ENCODE results near the gene HEXIM1. TPM values are rescaled to one million over a fixed set of nuclear protein-coding genes. Genes with fewer than 3 reads are reported as not detected.

The HEXIM1 gene
- total RNA-seq, 1 experiment from 2014 or later: 59.1 TPM

DNA sequence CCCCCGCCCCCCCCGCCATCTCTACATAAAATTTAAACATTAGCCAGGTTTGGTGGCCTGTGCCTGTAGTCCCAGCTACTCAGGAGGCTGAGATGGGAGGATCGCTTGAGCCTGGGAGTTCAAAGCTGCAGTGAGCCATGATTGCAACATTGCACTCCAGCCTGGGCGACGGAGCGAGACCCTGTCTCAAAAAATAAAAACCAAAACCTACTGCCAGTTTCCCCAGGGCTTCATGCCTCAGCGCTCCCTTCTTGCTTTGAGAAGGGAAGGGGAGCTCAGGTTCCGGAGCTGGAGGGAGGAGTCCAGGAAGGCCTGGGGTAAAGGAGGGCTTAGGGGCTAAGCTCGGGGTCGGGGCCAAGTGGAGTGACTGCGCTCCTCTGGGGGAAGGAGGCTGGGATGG, 36.4 kb upstream of the HEXIM1 start:
- BruUV-seq (replicated peaks): no TSS peak
- in situ Hi-C loops (cut with HindIII; ENCODE audit: low pct_unique_long_range_greater_than_20kb, low sequenced_read_pairs) (no loop called here), intact Hi-C loops (cut with micrococcal nuclease; ENCODE audit: unreplicated experiment) (no loop called here)
- Histone ChIP-seq H3K27me3 (ENCODE audit: control insufficient read depth, insufficient read depth, low read length) (no peaks in the 10 kb centered on the region), H3K4me1 (ENCODE audit: control insufficient read depth, insufficient read depth, low read length) (peaks cover 13% of the 10 kb centered on the region), H3K9me3 (ENCODE audit: control insufficient read depth, insufficient read depth, low read depth, low read length) (no peaks in the 10 kb centered on the region), H3K27ac (ENCODE audit: low read length) (no peak overlapping the region), H3K36me3 (ENCODE audit: control insufficient read depth, insufficient read depth, low read length) (no peaks in the 10 kb centered on the region), H3K4me3 (ENCODE audit: low read depth in 2 of 2, low read length in 2 of 2) (no peak overlapping the region)
- ATAC-seq: no peak
- TF ChIP-seq CTCF (IDR thresholded peaks at IDR 0.05) (no peak), SIN3A (IDR thresholded peaks at IDR 0.05; ENCODE audit: borderline replicate concordance, insufficient read depth, low read depth, low read length) (no peak), POLR2AphosphoS5 (IDR thresholded peaks at IDR 0.05; ENCODE audit: low read depth, low read length) (no peak), TCF7L2 (IDR thresholded peaks at IDR 0.05; ENCODE audit: low read depth, low read length) (no peak)
- TF ChIP-seq, protein P1, sequence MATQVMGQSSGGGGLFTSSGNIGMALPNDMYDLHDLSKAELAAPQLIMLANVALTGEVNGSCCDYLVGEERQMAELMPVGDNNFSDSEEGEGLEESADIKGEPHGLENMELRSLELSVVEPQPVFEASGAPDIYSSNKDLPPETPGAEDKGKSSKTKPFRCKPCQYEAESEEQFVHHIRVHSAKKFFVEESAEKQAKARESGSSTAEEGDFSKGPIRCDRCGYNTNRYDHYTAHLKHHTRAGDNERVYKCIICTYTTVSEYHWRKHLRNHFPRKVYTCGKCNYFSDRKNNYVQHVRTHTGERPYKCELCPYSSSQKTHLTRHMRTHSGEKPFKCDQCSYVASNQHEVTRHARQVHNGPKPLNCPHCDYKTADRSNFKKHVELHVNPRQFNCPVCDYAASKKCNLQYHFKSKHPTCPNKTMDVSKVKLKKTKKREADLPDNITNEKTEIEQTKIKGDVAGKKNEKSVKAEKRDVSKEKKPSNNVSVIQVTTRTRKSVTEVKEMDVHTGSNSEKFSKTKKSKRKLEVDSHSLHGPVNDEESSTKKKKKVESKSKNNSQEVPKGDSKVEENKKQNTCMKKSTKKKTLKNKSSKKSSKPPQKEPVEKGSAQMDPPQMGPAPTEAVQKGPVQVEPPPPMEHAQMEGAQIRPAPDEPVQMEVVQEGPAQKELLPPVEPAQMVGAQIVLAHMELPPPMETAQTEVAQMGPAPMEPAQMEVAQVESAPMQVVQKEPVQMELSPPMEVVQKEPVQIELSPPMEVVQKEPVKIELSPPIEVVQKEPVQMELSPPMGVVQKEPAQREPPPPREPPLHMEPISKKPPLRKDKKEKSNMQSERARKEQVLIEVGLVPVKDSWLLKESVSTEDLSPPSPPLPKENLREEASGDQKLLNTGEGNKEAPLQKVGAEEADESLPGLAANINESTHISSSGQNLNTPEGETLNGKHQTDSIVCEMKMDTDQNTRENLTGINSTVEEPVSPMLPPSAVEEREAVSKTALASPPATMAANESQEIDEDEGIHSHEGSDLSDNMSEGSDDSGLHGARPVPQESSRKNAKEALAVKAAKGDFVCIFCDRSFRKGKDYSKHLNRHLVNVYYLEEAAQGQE (IDR thresholded peaks at IDR 0.05; ENCODE audit: insufficient read depth in 1 of 2, low read depth in 2 of 2, low read length in 1 of 2): no peak
- ChIA-PET CTCF (interaction anchor here (0.5 to 0.7 kb wide), 3 partner anchors 13 to 65 kb away, joined by 3 to 9 read pairs (median 3); no protein-coding TSS in a partner anchor), POLR2A (no interaction called here)
- no peak for DNase-seq (ENCODE audit: low read depth, low spot score)

GRCh38 chr17:45112559-45113423, 35.5 kb upstream of the HEXIM1 start:
- Histone ChIP-seq H3K4me1 (ENCODE audit: control insufficient read depth, insufficient read depth, low read length) (peaks cover 13% of the 10 kb centered on the region), H3K27ac (ENCODE audit: low read length) (no peak overlapping the region), H3K36me3 (ENCODE audit: control insufficient read depth, insufficient read depth, low read length) (no peaks in the 10 kb centered on the region), H3K9me3 (ENCODE audit: control insufficient read depth, insufficient read depth, low read depth, low read length) (no peaks in the 10 kb centered on the region), H3K4me3 (ENCODE audit: low read depth in 2 of 2, low read length in 2 of 2) (no peak overlapping the region), H3K27me3 (ENCODE audit: control insufficient read depth, insufficient read depth, low read length) (no peaks in the 10 kb centered on the region)
- no peak for TF ChIP-seq CTCF (IDR thresholded peaks at IDR 0.05)
- no peak for TF ChIP-seq POLR2AphosphoS5 (IDR thresholded peaks at IDR 0.05; ENCODE audit: low read depth, low read length)
- no peak for TF ChIP-seq SIN3A (IDR thresholded peaks at IDR 0.05; ENCODE audit: borderline replicate concordance, insufficient read depth, low read depth, low read length)
- no peak for TF ChIP-seq TCF7L2 (IDR thresholded peaks at IDR 0.05; ENCODE audit: low read depth, low read length)
- TF ChIP-seq, protein P1 (IDR thresholded peaks at IDR 0.05; ENCODE audit: insufficient read depth in 1 of 2, low read depth in 2 of 2, low read length in 1 of 2): no peak
- no TSS peak for BruUV-seq (replicated peaks)
- no peak for ATAC-seq
- no peak for DNase-seq (ENCODE audit: low read depth, low spot score)
- CTCF ChIA-PET: interaction anchor here (0.5 kb wide), 1 partner anchor 23 kb away, joined by 3 read pairs; the partner anchor contains the start of gene ACBD4
- in situ Hi-C loops (cut with HindIII; ENCODE audit: low pct_unique_long_range_greater_than_20kb, low sequenced_read_pairs) (no loop called here), intact Hi-C loops (cut with micrococcal nuclease; ENCODE audit: unreplicated experiment) (no loop called here)
- POLR2A ChIA-PET: no interaction called here

Measured in Panc1 (cell line).